ENCODE results near the gene ACTR3. TPM values are rescaled to one million over a fixed set of nuclear protein-coding genes. Genes with fewer than 3 reads are reported as not detected.

The ACTR3 gene
- total RNA-seq, 1 donor from 2014 or later = 649 TPM

- intact Hi-C loops (cut with micrococcal nuclease) = no loop called here
These were observed 73.0 kb downstream of the ACTR3 start for GRCh38 chr2:113962692-113963480.

- intact Hi-C loops (cut with micrococcal nuclease) = no loop called here
These were observed 74.1 kb downstream of the ACTR3 start for GRCh38 chr2:113963965-113964364.

GRCh38 chr2:113964436-113964835 is 74.5 kb downstream of the ACTR3 start:
- intact Hi-C loops (cut with micrococcal nuclease) = no loop called here

- intact Hi-C loops (cut with micrococcal nuclease) = loop anchor here (5.0 kb wide), 1 partner anchor 33 kb away; no protein-coding TSS in a partner anchor
These were observed 75.3 kb downstream of the ACTR3 start for GRCh38 chr2:113965228-113965627.

- intact Hi-C loops (cut with micrococcal nuclease) = loop anchor here (5.0 kb wide), 1 partner anchor 33 kb away; no protein-coding TSS in a partner anchor
These were observed 75.8 kb downstream of the ACTR3 start for GRCh38 chr2:113965644-113966043.

- intact Hi-C loops (cut with micrococcal nuclease) = loop anchor here (5.0 kb wide), 1 partner anchor 34 kb away; no protein-coding TSS in a partner anchor
These were observed 76.3 kb downstream of the ACTR3 start for GRCh38 chr2:113966171-113966570.

- intact Hi-C loops (cut with micrococcal nuclease) = loop anchor here (5.0 kb wide), 1 partner anchor 35 kb away; no protein-coding TSS in a partner anchor
These were observed 76.9 kb downstream of the ACTR3 start for GRCh38 chr2:113966832-113967231.

GRCh38 chr2:113967272-113967671 is 77.4 kb downstream of the ACTR3 start:
- intact Hi-C loops (cut with micrococcal nuclease) = loop anchor here (5.0 kb wide), 1 partner anchor 35 kb away; no protein-coding TSS in a partner anchor

- intact Hi-C loops (cut with micrococcal nuclease) = no loop called here
These were observed 82.9 kb downstream of the ACTR3 start for GRCh38 chr2:113972766-113973165.

- intact Hi-C loops (cut with micrococcal nuclease) = no loop called here
These were observed 83.9 kb downstream of the ACTR3 start for GRCh38 chr2:113973810-113974209.

- intact Hi-C loops (cut with micrococcal nuclease) = no loop called here
These were observed 84.8 kb downstream of the ACTR3 start for GRCh38 chr2:113974727-113975126.

- intact Hi-C loops (cut with micrococcal nuclease) = no loop called here
These were observed 86.5 kb downstream of the ACTR3 start for GRCh38 chr2:113976277-113976928.

GRCh38 chr2:113977060-113977659 is 87.3 kb downstream of the ACTR3 start:
- intact Hi-C loops (cut with micrococcal nuclease) = no loop called here

- intact Hi-C loops (cut with micrococcal nuclease) = no loop called here
These were observed 88.0 kb downstream of the ACTR3 start for GRCh38 chr2:113977660-113978523.

- intact Hi-C loops (cut with micrococcal nuclease) = no loop called here
These were observed 88.8 kb downstream of the ACTR3 start for GRCh38 chr2:113978524-113979190.

- intact Hi-C loops (cut with micrococcal nuclease) = no loop called here
These were observed 89.6 kb downstream of the ACTR3 start for GRCh38 chr2:113979191-113980128.

GRCh38 chr2:113980946-113981345 is 91.1 kb downstream of the ACTR3 start:
- intact Hi-C loops (cut with micrococcal nuclease) = no loop called here

- intact Hi-C loops (cut with micrococcal nuclease) = no loop called here
These were observed 91.7 kb downstream of the ACTR3 start for GRCh38 chr2:113981404-113982134.
